BE2C (cell line): ENCODE results near the gene LLGL2.

Source experiments
- DNase-seq: peaks from one replicate; pipeline ENCODE4 v3.0.0-alpha.2; 2020
- H3K27me3 ChIP-seq: fragments of 250-450 bp; sonication (Bioruptor Pico); 2 replicates; pipeline ENCODE4 v1.5.1; 2020; ENCODE audit warnings: mild to moderate bottlenecking
- H3K36me3 ChIP-seq: fragments of 250-450 bp; sonication (Bioruptor Pico); 2 replicates; pipeline ENCODE4 v1.5.1; 2020; ENCODE audit warnings: mild to moderate bottlenecking
- H3K4me1 ChIP-seq: fragments of 250-450 bp; sonication (Bioruptor Pico); 2 replicates; pipeline ENCODE4 v1.5.1; 2020
- H3K4me3 ChIP-seq: 2 replicates; pipeline ENCODE4 v1.5.1; 2011; ENCODE audit warnings: low read depth, low read length
- H3K9me3 ChIP-seq: fragments of 250-450 bp; sonication (Bioruptor Pico); 2 replicates; pipeline ENCODE4 v1.5.1; 2020
- CTCF ChIP-seq: IDR thresholded peaks from 2 replicates; pipeline ENCODE4 v1.5.1; 2012; ENCODE audit warnings: mild to moderate bottlenecking, low read depth, low read length

The LLGL2 gene

GRCh38 chr17:75617218-75617617 lies 91.7 kb downstream of the LLGL2 start:
- Histone ChIP-seq H3K9me3 (no peaks in the 10 kb centered on the region), H3K4me1 (no peaks in the 10 kb centered on the region), H3K4me3 (no peak overlapping the region), H3K27me3 (no peaks in the 10 kb centered on the region), H3K36me3 (no peaks in the 10 kb centered on the region)
- no peak for TF ChIP-seq CTCF
- DNase-seq = no peak

- H3K27me3 ChIP-seq = no peaks in the 10 kb centered on the region
- no peaks in the 10 kb centered on the region for H3K36me3 ChIP-seq
- H3K4me3 ChIP-seq = no peak overlapping the region
- no peak for TF ChIP-seq CTCF
- DNase-seq = no peak
- H3K4me1 ChIP-seq = no peaks in the 10 kb centered on the region
- H3K9me3 ChIP-seq = no peaks in the 10 kb centered on the region
Observed at GRCh38 chr17:75617675-75618074, 92.2 kb downstream of the LLGL2 start.

- peak; percentile 69 for TF ChIP-seq CTCF
- DNase-seq = peak; percentile 90
- Histone ChIP-seq H3K27me3 (no peaks in the 10 kb centered on the region), H3K9me3 (no peaks in the 10 kb centered on the region), H3K4me3 (no peak overlapping the region), H3K36me3 (no peaks in the 10 kb centered on the region), H3K4me1 (no peaks in the 10 kb centered on the region)
Observed at GRCh38 chr17:75619506-75620431, 94.3 kb downstream of the LLGL2 start.

GRCh38 chr17:75621489-75621888 lies 96.0 kb downstream of the LLGL2 start:
- DNase-seq = no peak
- no peaks in the 10 kb centered on the region for H3K9me3 ChIP-seq
- peaks cover 5% of the 10 kb centered on the region for H3K4me1 ChIP-seq
- no peaks in the 10 kb centered on the region for H3K27me3 ChIP-seq
- no peaks in the 10 kb centered on the region for H3K36me3 ChIP-seq
- no peak for TF ChIP-seq CTCF
- no peak overlapping the region for H3K4me3 ChIP-seq

- H3K27me3 ChIP-seq = no peaks in the 10 kb centered on the region
- no peaks in the 10 kb centered on the region for H3K36me3 ChIP-seq
- H3K4me3 ChIP-seq = no peak overlapping the region
- no peak for DNase-seq
- H3K4me1 ChIP-seq = peaks cover 9% of the 10 kb centered on the region
- no peak for TF ChIP-seq CTCF
- H3K9me3 ChIP-seq = no peaks in the 10 kb centered on the region
Observed at GRCh38 chr17:75622076-75622475, 96.6 kb downstream of the LLGL2 start.

GRCh38 chr17:75622771-75623273 lies 97.3 kb downstream of the LLGL2 start:
- H3K9me3 ChIP-seq = no peaks in the 10 kb centered on the region
- no peaks in the 10 kb centered on the region for H3K27me3 ChIP-seq
- no peaks in the 10 kb centered on the region for H3K36me3 ChIP-seq
- H3K4me3 ChIP-seq = no peak overlapping the region
- TF ChIP-seq CTCF = no peak
- no peak for DNase-seq
- peaks cover 9% of the 10 kb centered on the region for H3K4me1 ChIP-seq
